ENCODE data around the gene QRFP. TPM values are rescaled to one million over a fixed set of nuclear protein-coding genes. Genes with fewer than 3 reads are reported as not detected.

QRFP gene
- polyA plus RNA-seq, 3 donors: 0.18 to 0.60 (median 0.21) TPM

DNA sequence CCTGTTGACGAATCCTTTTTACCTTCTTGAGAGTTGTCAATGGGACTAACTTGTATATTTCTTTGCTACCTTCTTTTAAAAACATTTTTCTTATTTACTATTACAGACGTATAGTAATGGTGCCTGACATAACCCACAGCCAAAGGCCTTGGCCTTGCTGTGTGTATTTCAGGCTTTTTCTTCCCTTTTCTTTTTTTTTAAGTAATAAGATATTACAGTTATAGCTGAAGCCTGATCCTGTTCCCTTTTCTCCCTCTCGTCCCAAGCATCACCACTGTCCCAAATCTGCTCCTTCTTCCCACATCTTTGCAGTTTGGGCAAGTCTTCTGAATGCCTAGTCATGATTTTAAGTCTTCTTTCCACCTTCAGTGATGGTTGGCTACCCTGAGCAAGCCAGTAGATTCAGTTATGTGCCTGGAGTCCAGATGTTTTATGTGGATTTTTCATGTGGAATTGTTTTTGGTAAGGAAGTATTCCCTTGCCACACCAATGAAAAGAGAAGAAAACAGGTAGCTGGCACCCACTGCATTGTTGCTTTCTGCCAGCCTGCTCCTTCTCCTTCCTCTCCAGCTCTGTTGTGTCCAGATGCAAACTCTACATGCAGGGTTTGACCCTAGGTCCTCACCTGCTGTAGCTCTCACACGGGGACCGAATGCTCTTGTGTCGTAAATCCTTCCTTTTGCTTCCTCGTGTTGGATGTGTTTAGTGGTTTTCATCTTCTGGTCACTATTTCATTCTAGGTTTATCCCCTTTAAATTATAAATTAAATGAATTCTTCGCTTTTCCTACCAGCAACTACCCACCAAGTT lies 35.0 kb downstream of the QRFP start:
- H3K4me1 ChIP-seq (ENCODE audit: control insufficient read depth in 1 of 2, insufficient read depth in 2 of 2, low read length in 2 of 2): no peaks in the 10 kb centered on the region
- no peaks in the 10 kb centered on the region for H3K27me3 ChIP-seq (ENCODE audit: control insufficient read depth in 2 of 2, insufficient read depth in 2 of 2, low read length in 2 of 2)
- H3K79me2 ChIP-seq (ENCODE audit: insufficient read depth, low read length): peaks cover 2% of the 10 kb centered on the region
- peaks cover 26 to 84% of the 10 kb centered on the region in 2 donors for H3K36me3 ChIP-seq (replicated peaks in 1 of 2; ENCODE audit: control insufficient read depth in 1 of 2, insufficient read depth in 2 of 2, low read length in 2 of 2)
- H3K9ac ChIP-seq (ENCODE audit: insufficient read depth, low read length, poor library complexity, severe bottlenecking): no peak overlapping the region
- no peak for DNase-seq
- TF ChIP-seq, protein P1, sequence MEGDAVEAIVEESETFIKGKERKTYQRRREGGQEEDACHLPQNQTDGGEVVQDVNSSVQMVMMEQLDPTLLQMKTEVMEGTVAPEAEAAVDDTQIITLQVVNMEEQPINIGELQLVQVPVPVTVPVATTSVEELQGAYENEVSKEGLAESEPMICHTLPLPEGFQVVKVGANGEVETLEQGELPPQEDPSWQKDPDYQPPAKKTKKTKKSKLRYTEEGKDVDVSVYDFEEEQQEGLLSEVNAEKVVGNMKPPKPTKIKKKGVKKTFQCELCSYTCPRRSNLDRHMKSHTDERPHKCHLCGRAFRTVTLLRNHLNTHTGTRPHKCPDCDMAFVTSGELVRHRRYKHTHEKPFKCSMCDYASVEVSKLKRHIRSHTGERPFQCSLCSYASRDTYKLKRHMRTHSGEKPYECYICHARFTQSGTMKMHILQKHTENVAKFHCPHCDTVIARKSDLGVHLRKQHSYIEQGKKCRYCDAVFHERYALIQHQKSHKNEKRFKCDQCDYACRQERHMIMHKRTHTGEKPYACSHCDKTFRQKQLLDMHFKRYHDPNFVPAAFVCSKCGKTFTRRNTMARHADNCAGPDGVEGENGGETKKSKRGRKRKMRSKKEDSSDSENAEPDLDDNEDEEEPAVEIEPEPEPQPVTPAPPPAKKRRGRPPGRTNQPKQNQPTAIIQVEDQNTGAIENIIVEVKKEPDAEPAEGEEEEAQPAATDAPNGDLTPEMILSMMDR (IDR thresholded peaks at IDR 0.05): no peak
- no peak overlapping the region for H3K27ac ChIP-seq (ENCODE audit: low read depth in 1 of 2, low read length in 2 of 2)
- H2AFZ ChIP-seq (ENCODE audit: insufficient read depth, low read depth, low read length, poor library complexity, severe bottlenecking): no peak overlapping the region
- H3K27ac Mint-ChIP-seq: peak overlapping the region in 2 of 7 donors; percentile 38 to 61
- 29% methylated on average over 1 of the region's 8 CpGs for WGBS (ENCODE audit: insufficient coverage)
- no peaks in the 10 kb centered on the region for H3K9me3 ChIP-seq (replicated peaks in 1 of 2; ENCODE audit: control insufficient read depth in 1 of 2, insufficient read depth in 1 of 2, low read length in 2 of 2)
- H4K20me1 ChIP-seq (ENCODE audit: insufficient read depth, low read length): peaks cover 2% of the 10 kb centered on the region
- no peak overlapping the region for H3K4me3 ChIP-seq (replicated peaks in 1 of 3; ENCODE audit: low read depth in 2 of 3, low read length in 3 of 3)
- no peak overlapping the region for H3K4me3 Mint-ChIP-seq
- H3K9me3 Mint-ChIP-seq: no peaks in the 10 kb centered on the region
- H3K4me1 Mint-ChIP-seq: peaks cover 4% of the 10 kb centered on the region
- H3K27me3 Mint-ChIP-seq (ENCODE audit: low read depth in 3 of 3): no peaks in the 10 kb centered on the region
- peaks cover 60 to 68% of the 10 kb centered on the region in 2 donors for H3K36me3 Mint-ChIP-seq
- H3K4me2 ChIP-seq (replicated peaks; ENCODE audit: extremely low read depth, low read length, poor library complexity, severe bottlenecking): no peak overlapping the region
- intact Hi-C loops (cut with micrococcal nuclease): loop anchor here (2.0 to 10.0 kb wide), 5 partner anchors 83 to 159 kb away; no protein-coding TSS in a partner anchor

DNA sequence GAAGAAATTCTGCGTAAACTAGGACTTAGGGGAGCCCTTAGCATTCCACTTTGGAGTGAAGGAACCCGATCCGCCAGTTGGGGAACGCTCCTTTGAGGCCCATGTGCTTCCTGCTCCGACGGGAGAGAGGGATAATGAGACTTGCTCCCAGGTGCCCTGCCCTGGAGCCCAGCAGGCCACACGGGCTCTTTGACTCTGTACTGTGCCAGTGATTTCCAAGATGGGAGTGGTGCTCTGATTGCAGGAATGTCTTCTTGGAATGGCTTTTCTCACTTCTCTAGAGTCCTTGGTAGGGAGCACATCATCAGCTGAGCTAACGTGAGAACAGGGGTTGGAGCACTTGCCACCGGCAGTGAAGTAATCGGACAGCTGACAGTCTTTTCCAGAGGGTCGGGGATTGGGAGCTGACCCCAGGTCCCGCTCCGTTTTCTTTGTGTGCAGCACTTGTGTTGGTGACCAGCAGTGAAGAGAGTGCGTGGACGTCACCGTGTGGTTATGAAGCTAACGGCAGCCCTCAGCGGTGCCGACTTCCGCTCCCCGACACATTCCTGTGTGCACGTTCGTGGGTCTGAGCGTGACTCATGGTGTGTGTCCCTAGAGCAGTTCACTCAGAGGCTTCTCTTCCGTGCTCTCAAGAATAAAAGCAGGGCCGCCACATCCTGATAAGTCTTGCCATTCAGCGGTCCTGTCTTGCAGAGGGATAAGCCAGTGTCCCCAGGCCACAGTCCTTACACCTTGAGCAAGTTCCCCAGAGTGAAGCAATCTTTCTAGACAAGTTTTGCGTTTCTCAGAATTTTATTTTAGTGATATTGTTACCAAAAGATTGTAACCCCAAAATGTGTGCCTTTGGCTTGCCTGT lies 35.9 kb downstream of the QRFP start:
- no peaks in the 10 kb centered on the region for H3K9me3 ChIP-seq (replicated peaks in 1 of 2; ENCODE audit: control insufficient read depth in 1 of 2, insufficient read depth in 1 of 2, low read length in 2 of 2)
- H3K36me3 Mint-ChIP-seq: peaks cover 68 to 74% of the 10 kb centered on the region in 2 donors
- H3K36me3 ChIP-seq (replicated peaks in 1 of 2; ENCODE audit: control insufficient read depth in 1 of 2, insufficient read depth in 2 of 2, low read length in 2 of 2): peaks cover 30 to 91% of the 10 kb centered on the region in 2 donors
- TF ChIP-seq, protein P1 (IDR thresholded peaks at IDR 0.05): no peak
- H3K27ac ChIP-seq (ENCODE audit: low read depth in 1 of 2, low read length in 2 of 2): no peak overlapping the region
- 83% methylated on average over 26 of the region's 28 CpGs for WGBS (ENCODE audit: insufficient coverage)
- H3K79me2 ChIP-seq (ENCODE audit: insufficient read depth, low read length): peaks cover 2% of the 10 kb centered on the region
- no peak overlapping the region for H3K4me2 ChIP-seq (replicated peaks; ENCODE audit: extremely low read depth, low read length, poor library complexity, severe bottlenecking)
- peak overlapping the region in 3 of 7 donors; percentile 24 to 38 (median 26) for H3K27ac Mint-ChIP-seq
- no peak overlapping the region for H3K9ac ChIP-seq (ENCODE audit: insufficient read depth, low read length, poor library complexity, severe bottlenecking)
- no peak overlapping the region for H2AFZ ChIP-seq (ENCODE audit: insufficient read depth, low read depth, low read length, poor library complexity, severe bottlenecking)
- peak overlapping the region in 1 of 2 donors; percentile 28 for H3K4me3 Mint-ChIP-seq
- DNase-seq: peak; percentile 1 to 28 (median 8)
- H4K20me1 ChIP-seq (ENCODE audit: insufficient read depth, low read length): no peaks in the 10 kb centered on the region
- peaks cover 4% of the 10 kb centered on the region for H3K4me1 Mint-ChIP-seq
- intact Hi-C loops (cut with micrococcal nuclease): loop anchor here (5.0 to 10.0 kb wide), 4 partner anchors 84 to 158 kb away; no protein-coding TSS in a partner anchor
- no peak overlapping the region for H3K4me3 ChIP-seq (replicated peaks in 1 of 3; ENCODE audit: low read depth in 2 of 3, low read length in 3 of 3)
- no peaks in the 10 kb centered on the region for H3K4me1 ChIP-seq (ENCODE audit: control insufficient read depth in 1 of 2, insufficient read depth in 2 of 2, low read length in 2 of 2)
- H3K27me3 ChIP-seq (ENCODE audit: control insufficient read depth in 2 of 2, insufficient read depth in 2 of 2, low read length in 2 of 2): no peaks in the 10 kb centered on the region
- peaks cover 0 to 2% (median 0%) of the 10 kb centered on the region in 3 donors for H3K27me3 Mint-ChIP-seq (ENCODE audit: low read depth in 3 of 3)
- no peaks in the 10 kb centered on the region for H3K9me3 Mint-ChIP-seq

Measured in CD14-positive monocyte (primary cell).